Stimulated activated naive CD8-positive, alpha-beta T cell treated with anti-CD3 and anti-CD28 coated beads, Interleukin-15, amount 100 ng/mL, for 72 hours (primary cell): ENCODE measurements around the gene IL20.

Experiments
- ATAC-seq: fragments of 150-1000 bp; cut with Tn5 transposase; 2 replicates; pipeline ENCODE4 v1.10.0; 2021; ENCODE audit warnings: mild to moderate bottlenecking, moderate library complexity
- DNase-seq, 2 donors: peaks; one replicate each; pipeline ENCODE4 v3.0.0; 2021 to 2022
- H3K27ac Mint-ChIP-seq, 2 donors: one replicate each; pipeline ENCODE4 v1.8.0; 2022; ENCODE audit warnings: mild to moderate bottlenecking in 2 of 2, mixed read lengths in 2 of 2, moderate library complexity in 2 of 2
- H3K27me3 Mint-ChIP-seq: one replicate; pipeline ENCODE4 v1.8.0; 2022; ENCODE audit warnings: mixed read lengths
- H3K4me1 Mint-ChIP-seq: one replicate; pipeline ENCODE4 v1.8.0; 2022; ENCODE audit warnings: mild to moderate bottlenecking, mixed read lengths
- H3K4me3 Mint-ChIP-seq, 2 donors: one replicate each; pipeline ENCODE4 v1.8.0; 2022; ENCODE audit warnings: mild to moderate bottlenecking in 2 of 2, mixed read lengths in 2 of 2, moderate library complexity in 1 of 2
- H3K9me3 Mint-ChIP-seq, 2 donors: one replicate each; pipeline ENCODE4 v1.8.0; 2022; ENCODE audit warnings: mixed read lengths in 2 of 2

Gene IL20

DNA sequence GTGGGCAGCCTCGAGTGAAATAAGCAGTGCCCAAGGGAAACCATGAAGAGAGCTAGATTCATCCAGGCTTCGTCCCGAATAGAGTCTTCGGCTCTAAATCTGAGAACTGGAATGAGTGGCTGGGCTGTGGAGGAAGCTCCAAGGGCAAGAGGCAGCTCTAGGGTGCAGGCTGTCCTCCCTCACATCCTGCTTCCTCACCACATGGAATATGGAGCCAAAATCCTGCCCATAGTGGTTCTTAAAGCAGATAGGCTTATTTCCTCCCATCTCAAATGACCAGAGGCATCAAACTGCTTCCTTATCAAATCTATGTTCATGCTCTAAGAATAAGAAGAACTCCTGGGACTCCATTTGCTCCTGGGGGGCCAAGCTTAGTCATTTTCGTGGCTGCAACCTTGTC lies 34.3 kb downstream of the IL20 start:
- Mint-ChIP-seq H3K27ac (no peak overlapping the region), H3K4me3 (no peak overlapping the region), H3K9me3 (no peaks in the 10 kb centered on the region), H3K27me3 (no peaks in the 10 kb centered on the region), H3K4me1 (peaks cover 43% of the 10 kb centered on the region)
- no peak for DNase-seq
- no peak for ATAC-seq

- no peak overlapping the region for H3K4me3 Mint-ChIP-seq
- no peaks in the 10 kb centered on the region for H3K27me3 Mint-ChIP-seq
- DNase-seq: peak in 1 of 2 donors; percentile 5
- no peak for ATAC-seq
- H3K27ac Mint-ChIP-seq: no peak overlapping the region
- no peaks in the 10 kb centered on the region for H3K9me3 Mint-ChIP-seq
- peaks cover 46% of the 10 kb centered on the region for H3K4me1 Mint-ChIP-seq
These were observed 34.7 kb downstream of the IL20 start for GRCh38 chr1:206900149-206900548.

DNA sequence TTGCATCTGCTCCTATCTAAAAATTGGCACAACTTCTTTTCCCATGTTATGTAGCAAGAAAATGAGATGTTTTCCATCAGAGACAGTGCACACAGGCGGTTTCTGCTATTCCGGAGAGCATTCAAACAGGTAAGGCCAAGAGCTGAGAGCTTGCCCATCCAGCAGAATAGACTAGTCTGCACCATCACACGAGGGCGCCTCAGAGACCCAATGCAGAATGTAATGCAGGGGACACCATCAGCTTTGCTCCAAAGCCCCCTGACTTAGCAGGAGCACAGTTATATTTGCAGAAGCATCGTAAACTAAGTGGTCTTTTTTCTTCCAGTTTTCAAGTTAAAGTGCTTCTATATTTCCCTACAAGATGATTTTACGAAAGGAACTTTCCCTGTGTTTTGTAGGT lies 36.5 kb downstream of the IL20 start:
- H3K4me3 Mint-ChIP-seq: no peak overlapping the region
- H3K27me3 Mint-ChIP-seq: no peaks in the 10 kb centered on the region
- no peaks in the 10 kb centered on the region for H3K9me3 Mint-ChIP-seq
- ATAC-seq (no peak), DNase-seq (no peak)
- no peak overlapping the region for H3K27ac Mint-ChIP-seq
- peaks cover 51% of the 10 kb centered on the region for H3K4me1 Mint-ChIP-seq

GRCh38 chr1:206902702-206903101 lies 37.3 kb downstream of the IL20 start:
- Mint-ChIP-seq H3K9me3 (no peaks in the 10 kb centered on the region), H3K4me1 (peaks cover 51% of the 10 kb centered on the region), H3K27ac (no peak overlapping the region), H3K4me3 (no peak overlapping the region), H3K27me3 (no peaks in the 10 kb centered on the region)
- no peak for DNase-seq
- ATAC-seq: no peak

DNA sequence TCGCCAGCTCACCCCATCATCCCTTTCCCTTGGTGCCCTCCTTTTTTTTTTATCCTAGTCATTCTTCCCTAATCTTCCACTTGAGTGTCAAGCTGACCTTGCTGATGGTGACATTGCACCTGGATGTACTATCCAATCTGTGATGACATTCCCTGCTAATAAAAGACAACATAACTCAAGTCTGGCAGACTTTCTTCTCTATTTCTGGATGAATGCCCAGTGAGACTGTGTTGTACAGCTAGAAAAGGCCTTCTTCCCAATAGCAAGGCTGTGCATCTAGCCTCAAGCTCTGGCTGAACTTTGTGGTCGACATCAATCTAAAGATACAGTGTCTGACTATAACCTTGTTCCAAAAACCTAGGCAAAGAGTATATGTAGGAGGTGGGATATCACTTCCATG lies 38.3 kb downstream of the IL20 start:
- peaks cover 56% of the 10 kb centered on the region for H3K4me1 Mint-ChIP-seq
- H3K9me3 Mint-ChIP-seq: no peaks in the 10 kb centered on the region
- DNase-seq: no peak
- no peaks in the 10 kb centered on the region for H3K27me3 Mint-ChIP-seq
- H3K27ac Mint-ChIP-seq: no peak overlapping the region
- H3K4me3 Mint-ChIP-seq: no peak overlapping the region
- ATAC-seq: no peak

- Mint-ChIP-seq H3K27ac (peak overlapping the region in 1 of 2 donors; percentile 92), H3K9me3 (no peaks in the 10 kb centered on the region), H3K4me3 (peak overlapping the region; percentile 1 to 36), H3K27me3 (no peaks in the 10 kb centered on the region), H3K4me1 (peaks cover 52% of the 10 kb centered on the region)
- DNase-seq (no peak), ATAC-seq (no peak)
These were observed 39.2 kb downstream of the IL20 start for GRCh38 chr1:206904423-206905142.

GRCh38 chr1:206905295-206906164 lies 40.1 kb downstream of the IL20 start:
- Mint-ChIP-seq H3K9me3 (no peaks in the 10 kb centered on the region), H3K27me3 (no peaks in the 10 kb centered on the region), H3K4me1 (peaks cover 62% of the 10 kb centered on the region), H3K27ac (peak overlapping the region; percentile 7 to 48), H3K4me3 (peak overlapping the region; percentile 36 to 66)
- DNase-seq: no peak
- ATAC-seq: peak; percentile 88

GRCh38 chr1:206907304-206907991 lies 42.0 kb downstream of the IL20 start:
- peak overlapping the region in 1 of 2 donors; percentile 1 for H3K27ac Mint-ChIP-seq
- no peak for ATAC-seq

GRCh38 chr1:206908038-206908437 lies 42.6 kb downstream of the IL20 start:
- H3K27me3 Mint-ChIP-seq: no peaks in the 10 kb centered on the region
- DNase-seq: no peak
- peak overlapping the region in 1 of 2 donors; percentile 1 for H3K27ac Mint-ChIP-seq
- ATAC-seq: no peak
- H3K4me1 Mint-ChIP-seq: peaks cover 80% of the 10 kb centered on the region
- peak overlapping the region; percentile 0 to 19 for H3K4me3 Mint-ChIP-seq
- H3K9me3 Mint-ChIP-seq: no peaks in the 10 kb centered on the region

More at GRCh38 chr1:206907304-206907991, 42.0 kb downstream of the IL20 start:
- Mint-ChIP-seq H3K4me3 (no peak overlapping the region), H3K27me3 (no peaks in the 10 kb centered on the region), H3K9me3 (no peaks in the 10 kb centered on the region), H3K4me1 (peaks cover 79% of the 10 kb centered on the region)
- DNase-seq: no peak

GRCh38 chr1:206909161-206909882 lies 43.9 kb downstream of the IL20 start:
- no peaks in the 10 kb centered on the region for H3K9me3 Mint-ChIP-seq
- DNase-seq (no peak), ATAC-seq (peak; percentile 63)
- peaks cover 91% of the 10 kb centered on the region for H3K4me1 Mint-ChIP-seq
- H3K27me3 Mint-ChIP-seq: no peaks in the 10 kb centered on the region
- peak overlapping the region; percentile 62 to 65 for H3K4me3 Mint-ChIP-seq
- no peak overlapping the region for H3K27ac Mint-ChIP-seq

GRCh38 chr1:206909883-206910318 lies 44.5 kb downstream of the IL20 start:
- H3K27ac Mint-ChIP-seq: no peak overlapping the region
- no peaks in the 10 kb centered on the region for H3K27me3 Mint-ChIP-seq
- H3K4me3 Mint-ChIP-seq: peak overlapping the region; percentile 42 to 65
- H3K4me1 Mint-ChIP-seq: peaks cover 91% of the 10 kb centered on the region
- peak; percentile 1 for ATAC-seq
- no peaks in the 10 kb centered on the region for H3K9me3 Mint-ChIP-seq
- DNase-seq: no peak

DNA sequence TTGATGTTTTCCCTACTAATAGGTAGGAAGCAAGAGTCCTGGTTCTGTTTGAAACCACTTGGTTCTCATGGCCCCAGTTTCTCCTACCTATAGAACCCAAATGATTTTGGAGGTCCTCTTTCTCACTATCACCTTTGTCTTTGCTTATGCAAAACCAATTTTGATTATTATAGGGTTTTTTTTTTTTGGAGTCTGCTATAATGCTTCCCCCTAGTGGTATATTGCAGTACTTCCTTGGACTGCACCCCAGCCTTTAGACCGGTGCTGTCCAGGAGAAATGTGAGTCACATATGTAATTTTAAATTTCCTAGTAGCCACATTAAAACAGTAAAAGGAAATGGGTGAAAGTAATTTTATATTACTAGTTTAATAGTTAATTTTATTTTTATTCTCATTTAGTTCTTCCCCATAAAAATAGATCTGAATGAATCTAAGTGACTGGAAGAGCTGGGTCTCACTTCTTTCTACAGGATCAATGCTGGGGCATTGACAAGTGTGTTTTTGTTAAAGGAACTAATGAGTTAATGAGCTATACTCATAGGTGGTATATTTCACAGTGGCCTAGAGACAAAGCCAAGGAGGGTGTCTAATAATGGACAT lies 45.7 kb downstream of the IL20 start:
- Mint-ChIP-seq H3K27me3 (no peaks in the 10 kb centered on the region), H3K4me1 (peaks cover 91% of the 10 kb centered on the region), H3K4me3 (no peak overlapping the region), H3K27ac (no peak overlapping the region), H3K9me3 (no peaks in the 10 kb centered on the region)
- DNase-seq: no peak
- no peak for ATAC-seq

DNA sequence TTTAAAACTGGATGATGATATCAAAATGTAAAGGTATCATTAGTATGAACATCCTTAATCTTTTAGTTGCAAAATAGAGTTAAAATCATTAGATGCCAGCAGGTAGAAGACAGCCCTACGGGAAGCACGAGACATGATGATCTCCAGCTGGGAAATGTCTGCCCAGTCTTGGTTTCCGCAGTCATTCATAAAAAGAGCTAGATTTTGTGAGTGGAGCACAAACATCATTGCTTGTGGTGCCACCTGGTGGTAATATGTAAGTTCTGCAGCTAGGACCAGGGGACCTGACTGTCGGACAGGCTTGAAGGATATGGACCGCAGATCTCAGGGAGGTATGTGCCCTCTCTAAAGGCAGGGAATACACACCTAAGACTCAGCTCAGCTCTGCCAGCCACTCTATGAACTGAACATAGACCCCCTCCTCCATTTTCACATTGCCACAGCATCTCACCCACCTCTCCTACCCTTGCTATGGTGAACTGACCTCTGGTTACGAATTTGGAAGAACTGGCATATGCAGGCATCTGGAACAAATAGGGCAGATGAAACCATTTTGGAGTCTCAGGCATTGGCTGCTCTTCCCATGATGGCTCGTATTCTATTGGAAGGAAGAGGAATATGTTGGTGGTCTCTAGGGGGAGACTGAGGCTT lies 47.1 kb downstream of the IL20 start:
- H3K9me3 Mint-ChIP-seq: no peaks in the 10 kb centered on the region
- DNase-seq (peak; percentile 65 to 67), ATAC-seq (peak; percentile 45)
- no peak overlapping the region for H3K4me3 Mint-ChIP-seq
- H3K27me3 Mint-ChIP-seq: no peaks in the 10 kb centered on the region
- H3K4me1 Mint-ChIP-seq: peaks cover 92% of the 10 kb centered on the region
- H3K27ac Mint-ChIP-seq: no peak overlapping the region

DNA sequence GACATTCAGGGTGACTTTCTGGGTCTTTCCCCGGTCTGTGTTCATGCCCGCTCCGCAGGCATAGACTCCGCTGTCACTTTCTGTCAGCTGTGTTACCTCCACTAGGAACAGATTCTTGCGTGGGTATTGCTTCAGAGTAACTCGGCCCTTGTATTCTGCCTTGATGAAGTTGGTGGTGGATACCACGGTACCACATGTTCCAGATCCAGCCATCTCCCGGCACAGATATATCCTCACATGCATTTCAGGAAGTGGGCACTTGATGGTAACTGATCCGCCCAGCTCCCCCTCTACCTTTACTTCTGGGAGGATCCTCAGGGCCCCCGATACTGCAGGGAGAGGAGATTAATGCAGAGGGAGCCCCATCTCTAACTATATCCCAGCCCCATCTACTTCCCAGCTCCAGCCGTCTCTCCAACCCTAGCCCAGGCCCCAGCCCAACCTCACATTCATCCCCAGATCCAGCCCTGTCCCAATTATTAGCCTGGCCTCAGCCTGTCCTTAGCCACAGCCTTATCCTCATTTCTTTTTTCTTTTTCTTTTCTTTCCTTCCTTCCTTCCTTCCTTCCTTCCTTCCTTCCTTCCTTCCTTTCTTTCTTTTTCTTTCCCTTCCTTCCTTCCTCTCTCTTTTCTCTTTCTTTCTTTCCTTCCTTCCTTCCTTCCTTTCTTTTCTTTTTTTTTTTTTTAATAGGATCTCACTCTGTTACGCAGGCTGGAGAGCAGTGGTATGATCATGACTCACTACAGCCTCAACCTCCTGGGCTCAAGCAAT lies 48.5 kb downstream of the IL20 start:
- no peak for DNase-seq
- Mint-ChIP-seq H3K4me3 (peak overlapping the region in 1 of 2 donors; percentile 17), H3K4me1 (peaks cover 93% of the 10 kb centered on the region), H3K9me3 (no peaks in the 10 kb centered on the region), H3K27ac (no peak overlapping the region), H3K27me3 (no peaks in the 10 kb centered on the region)
- ATAC-seq: no peak
